NCI-H748 (cell line): ENCODE data around the gene PGAP1.
A peak's percentile ranks its signal among the peaks of the same experiment; 100 is the strongest.

ENCODE experiments used
- DNase-seq: peaks from one replicate; lab custom pipeline; 2025; ENCODE audit not compliant: unreplicated experiment; lab: John Stamatoyannopoulos, UW

PGAP1 gene

DNA sequence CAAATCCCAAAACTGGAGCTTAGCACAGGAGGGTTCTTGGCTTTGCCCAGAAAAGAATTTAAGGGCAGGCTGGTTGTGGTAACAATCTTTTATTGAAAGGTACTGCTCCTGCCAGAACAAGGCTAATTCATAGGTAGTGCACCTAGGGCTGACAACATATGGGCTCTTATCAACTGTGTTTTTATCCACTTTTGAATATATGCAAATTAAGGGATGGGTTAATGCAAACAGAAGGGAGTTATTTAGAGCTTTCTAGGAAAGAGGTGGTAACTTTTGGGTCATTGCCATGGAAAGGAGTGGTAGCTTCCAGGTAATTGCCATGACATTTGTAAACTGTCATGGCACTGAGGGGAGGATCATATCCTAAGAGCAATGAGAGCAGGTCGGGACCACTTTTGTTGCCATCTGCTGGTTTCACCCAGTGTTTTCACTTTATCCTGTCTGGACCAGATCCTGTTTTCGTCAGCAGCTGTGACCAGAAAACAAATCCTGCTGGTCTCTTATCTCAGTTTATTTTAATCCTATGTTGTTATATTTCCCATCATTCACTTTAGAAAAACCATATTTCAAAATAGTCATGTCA, 118.3 kb downstream of the PGAP1 start:
- peak; percentile 30 for DNase-seq

DNA sequence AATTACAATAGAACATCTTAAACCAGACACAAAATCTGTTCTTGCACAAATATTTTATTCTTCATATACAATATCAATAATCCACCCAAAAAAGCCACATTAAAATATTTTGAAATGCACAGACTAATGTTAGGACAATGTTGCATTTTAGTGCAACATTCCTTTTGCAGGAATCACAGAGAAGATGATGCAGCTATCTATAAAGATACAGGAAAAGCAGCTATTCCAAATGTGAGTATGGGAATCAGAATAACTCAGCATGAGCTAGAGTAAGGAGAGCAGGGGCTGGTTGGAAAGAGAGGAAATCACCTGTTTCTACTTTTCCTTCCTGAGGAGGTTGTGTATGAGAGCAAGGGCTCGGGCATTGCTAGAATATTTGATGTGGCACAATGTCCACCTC, 122.1 kb downstream of the PGAP1 start:
- no peak for DNase-seq

DNA sequence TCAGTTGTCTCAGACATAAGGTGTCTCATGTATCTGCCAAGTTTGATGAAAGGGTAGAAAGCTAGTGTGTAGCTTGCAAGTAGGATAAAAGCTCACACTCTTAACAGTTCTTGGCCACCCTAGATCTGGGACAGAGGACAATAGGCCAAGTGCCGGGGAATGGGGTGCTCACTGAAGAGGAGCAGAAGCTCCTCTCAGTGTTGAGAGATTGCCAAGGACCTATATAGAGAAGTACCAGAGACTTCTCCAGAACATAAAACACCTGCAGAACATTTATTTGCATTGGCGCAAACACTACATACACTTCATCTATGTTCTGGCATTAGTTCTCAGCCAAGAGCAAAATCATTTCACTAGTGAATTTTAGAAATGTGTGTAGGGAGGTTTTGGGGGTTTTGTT, 124.1 kb downstream of the PGAP1 start:
- no peak for DNase-seq

DNA sequence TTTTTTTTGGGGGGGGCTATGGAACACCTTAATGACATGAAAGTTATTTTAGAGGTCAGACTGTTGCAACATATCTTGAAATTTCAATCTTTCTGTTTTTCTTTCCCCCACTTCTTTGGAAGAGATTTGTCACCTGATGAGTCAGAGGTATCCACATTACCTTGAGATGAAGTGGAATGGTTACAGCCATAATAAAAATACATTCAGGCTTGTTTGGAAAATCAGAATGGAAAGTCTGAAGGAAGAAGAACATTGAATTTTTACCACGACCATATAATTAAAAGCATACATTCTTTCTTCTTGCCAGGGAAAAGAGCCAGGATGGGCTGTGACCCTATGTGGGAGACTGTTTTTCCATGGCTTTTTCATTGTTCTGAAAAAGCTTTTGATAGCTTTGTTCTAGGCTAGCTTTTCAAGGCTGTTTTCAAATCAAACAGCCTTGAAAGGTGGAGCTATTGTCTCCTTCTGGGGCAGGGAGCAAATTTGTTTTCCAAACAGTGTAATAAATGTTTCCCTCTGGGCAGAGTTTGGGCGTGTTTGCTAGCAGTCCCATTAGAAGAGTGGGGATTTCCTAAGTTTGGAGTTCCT, 124.7 kb downstream of the PGAP1 start:
- no peak for DNase-seq

DNA sequence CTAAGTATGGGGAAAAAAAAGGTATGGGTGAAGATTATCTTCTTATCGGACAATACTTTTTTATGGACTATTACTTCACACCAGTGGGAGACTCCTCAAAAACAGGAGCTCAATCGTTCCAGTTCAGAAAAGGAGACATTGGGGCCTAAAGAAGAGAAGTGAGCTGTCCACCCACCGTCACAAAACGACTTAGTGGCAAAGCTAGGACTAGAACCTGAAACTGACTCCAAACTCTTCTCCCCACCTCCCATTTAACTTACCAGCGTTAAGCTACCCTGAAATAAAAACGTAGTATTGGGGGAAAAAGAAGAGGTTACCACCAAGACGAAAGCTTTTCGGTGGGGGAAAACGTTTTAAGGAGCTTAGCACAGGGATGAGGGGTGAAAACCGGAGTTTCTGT, 127.5 kb downstream of the PGAP1 start:
- no peak for DNase-seq

DNA sequence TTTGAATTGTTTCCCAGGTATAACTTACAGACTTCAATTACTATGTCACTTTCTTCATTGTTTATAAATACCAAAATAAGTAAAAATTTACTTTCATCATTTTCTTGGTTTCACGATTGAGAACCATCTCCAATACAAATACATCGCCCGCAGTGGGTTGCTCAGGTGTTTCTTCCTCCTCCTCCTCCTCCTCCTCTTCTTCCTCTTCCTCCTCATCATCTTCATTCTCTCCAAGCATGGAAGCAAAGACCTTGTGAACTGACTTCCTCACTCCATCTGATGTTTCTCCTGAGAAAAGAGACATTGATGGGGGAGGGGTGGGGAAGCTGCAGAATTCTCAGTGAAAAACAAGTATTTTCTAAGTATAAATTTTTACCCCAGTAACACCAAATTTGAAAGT, 133.6 kb downstream of the PGAP1 start:
- DNase-seq: no peak

DNA sequence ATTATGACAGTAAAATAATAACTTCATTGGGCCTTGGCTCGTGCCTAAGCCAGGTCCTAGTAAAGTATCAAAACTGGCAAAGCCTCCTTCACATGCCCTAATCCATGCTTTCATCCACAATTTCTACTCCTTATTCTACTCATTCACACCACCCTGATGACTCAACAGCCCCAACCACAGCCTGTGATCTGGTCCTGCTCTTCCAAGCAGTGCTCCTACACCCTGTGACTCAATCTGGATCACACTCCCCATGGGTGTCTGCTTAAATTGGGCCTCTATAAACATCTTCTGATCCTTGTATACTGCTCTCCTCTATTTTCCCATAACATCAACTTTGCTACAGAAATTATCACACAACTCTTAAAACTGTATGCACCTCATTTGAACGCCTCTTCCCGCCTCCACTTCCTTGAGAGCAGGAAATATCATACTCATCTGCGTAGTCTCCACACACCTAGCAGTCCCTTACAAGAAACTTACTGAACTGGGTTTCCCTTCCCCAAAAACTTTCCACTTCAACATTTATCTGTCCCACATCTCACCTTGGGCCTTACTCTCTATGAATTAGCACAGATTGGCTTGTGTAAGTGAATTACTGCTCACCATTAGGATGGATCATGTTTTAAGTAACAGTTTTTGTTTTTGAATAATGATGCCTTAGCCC, 142.9 kb downstream of the PGAP1 start:
- no peak for DNase-seq
